HepG2 (cell line): ENCODE data around the gene CHMP1A. TPM values are rescaled to one million over a fixed set of nuclear protein-coding genes. Genes with fewer than 3 reads are reported as not detected.

Experiments
- CBX2 ChIP-seq, 2 experiments: fragments of 200-600 bp in 1 of 2; sonication (generic); formaldehyde crosslinking in 1 of 2; IDR thresholded peaks; 2 replicates each; pipeline versions ENCODE4 v1.7.0 to v1.8.1; 2018 to 2022; ENCODE audit warnings: low read depth in 2 of 2, low read length in 1 of 2, mild to moderate bottlenecking in 1 of 2, missing genetic modification reagents in 1 of 2
- DDIT3 ChIP-seq: sonication (generic); formaldehyde crosslinking; IDR thresholded peaks from 2 replicates; pipeline ENCODE4 v1.4.0; 2020; ENCODE audit warnings: mild to moderate bottlenecking, missing genetic modification reagents
- FOXP1 ChIP-seq, 2 experiments: fragments of 450-650 bp in 1 of 2; IDR thresholded peaks; 2 replicates each; pipeline ENCODE4 v1.6.1; 2017 to 2018; ENCODE audit warnings: antibody characterized with exemption in 1 of 2
- HDAC1 ChIP-seq: sonication (generic); formaldehyde crosslinking; IDR thresholded peaks from 2 replicates; pipeline ENCODE4 v1.5.1; 2020; ENCODE audit warnings: mild to moderate bottlenecking, missing genetic modification reagents
- ISL2 ChIP-seq: sonication (generic); formaldehyde crosslinking; IDR thresholded peaks from 2 replicates; pipeline ENCODE4 v1.5.0; 2020; ENCODE audit warnings: missing genetic modification reagents
- LBX2 ChIP-seq: sonication (generic); formaldehyde crosslinking; IDR thresholded peaks from 2 replicates; pipeline ENCODE4 v1.5.0; 2020; ENCODE audit warnings: missing genetic modification reagents, mild to moderate bottlenecking, borderline replicate concordance
- MTA3 ChIP-seq: sonication (generic); formaldehyde crosslinking; IDR thresholded peaks from 2 replicates; pipeline ENCODE4 v1.4.0; 2020; ENCODE audit warnings: missing genetic modification reagents
- RFX3 ChIP-seq: IDR thresholded peaks from 2 replicates; pipeline ENCODE4 v1.6.1; 2016; ENCODE audit warnings: missing biosample characterization, missing genetic modification reagents
- SNAPC4 ChIP-seq: sonication (generic); formaldehyde crosslinking; IDR thresholded peaks from 2 replicates; pipeline ENCODE4 v1.4.0; 2020; ENCODE audit warnings: mild to moderate bottlenecking, missing genetic modification reagents
- TFDP1 ChIP-seq: IDR thresholded peaks from 2 replicates; pipeline ENCODE4 v1.6.1; 2016; ENCODE audit warnings: missing compliant biosample characterization, missing genetic modification reagents, borderline replicate concordance
- ZFP90 ChIP-seq: sonication (generic); formaldehyde crosslinking; IDR thresholded peaks from 2 replicates; pipeline ENCODE4 v1.8.0; 2022; ENCODE audit warnings: missing genetic modification reagents, mild to moderate bottlenecking, inconsistent platforms, borderline replicate concordance
- ZMYM3 ChIP-seq: sonication (generic); formaldehyde crosslinking; IDR thresholded peaks from 2 replicates; pipeline ENCODE4 v1.5.1; 2020; ENCODE audit warnings: mild to moderate bottlenecking, missing genetic modification reagents
- ZNF138 ChIP-seq: sonication (generic); formaldehyde crosslinking; IDR thresholded peaks from 2 replicates; pipeline ENCODE4 v1.5.0; 2020; ENCODE audit warnings: mild to moderate bottlenecking, low read depth, missing genetic modification reagents
- ZNF18 ChIP-seq: sonication (generic); formaldehyde crosslinking; IDR thresholded peaks from 2 replicates; pipeline ENCODE4 v1.8.0; 2022; ENCODE audit warnings: mild to moderate bottlenecking, missing genetic modification reagents; ENCODE audit not compliant: insufficient replicate concordance
- ZNF256 ChIP-seq: sonication (generic); formaldehyde crosslinking; conservative IDR thresholded peaks from 2 replicates; pipeline ENCODE4 v1.4.0; 2020; ENCODE audit warnings: missing genetic modification reagents
- ZNF343 ChIP-seq: sonication (generic); formaldehyde crosslinking; IDR thresholded peaks from 2 replicates; pipeline ENCODE4 v1.4.0; 2020; ENCODE audit warnings: mild to moderate bottlenecking, missing genetic modification reagents
- ZNF572 ChIP-seq: sonication (generic); formaldehyde crosslinking; IDR thresholded peaks from 2 replicates; pipeline ENCODE4 v1.5.1; 2020; ENCODE audit warnings: mild to moderate bottlenecking, missing genetic modification reagents
- ZNF629 ChIP-seq: sonication (generic); formaldehyde crosslinking; conservative IDR thresholded peaks from 2 replicates; pipeline ENCODE4 v1.5.0; 2020; ENCODE audit warnings: missing genetic modification reagents
- ZNF740 ChIP-seq: sonication (generic); formaldehyde crosslinking; IDR thresholded peaks from 2 replicates; pipeline ENCODE4 v1.4.0; 2020; ENCODE audit warnings: missing genetic modification reagents
- ZSCAN21 ChIP-seq: sonication (generic); formaldehyde crosslinking; IDR thresholded peaks from 2 replicates; pipeline ENCODE4 v1.8.0; 2022; ENCODE audit warnings: mild to moderate bottlenecking, missing genetic modification reagents, moderate library complexity, borderline replicate concordance
- polyA plus RNA-seq, 8 experiments: library from polyadenylated mRNA; depleted of rRNA in 3 of 8; stranded (reverse) in 7 of 8; unstranded in 1 of 8; fragments of >200 nt; fragmentation: Illumina TruSeq in 4 of 8; extraction: Trizol in 4 of 8; gene quantifications; 2 replicates each; pipeline versions ENCODE4 v1.2.1 to v1.2.3, GENCODE V29; 2011 to 2016; ENCODE audit warnings: low read depth in 4 of 8, missing spikeins in 1 of 8, mixed read lengths in 1 of 8; ENCODE audit not compliant: insufficient read depth in 1 of 8
- total RNA-seq, 5 experiments: library from RNA; depleted of rRNA; stranded (reverse); fragments of >200 nt; fragmentation: Illumina TruSeq; extraction: Trizol; gene quantifications; 2 replicates each; pipeline ENCODE4 v1.2.3, GENCODE V29; 2016; ENCODE audit warnings: low read depth in 1 of 5

CHMP1A gene
- total and polyA plus RNA-seq, 2 of the 13 experiments (the other 11 are each of a cell fraction or from before 2014, with no cell fraction given), result 69.4 to 73.3 TPM

GRCh38 chr16:89695086-89695874 is 37.8 kb upstream of the CHMP1A start (continued):
- TF ChIP-seq SNAPC4 (CRISPR knock-in tag) (no peak), ZNF740 (CRISPR knock-in tag) (no peak), HDAC1 (CRISPR knock-in tag) (peak; percentile 17; the same call in 1 of the 2 replicates), FOXP1 (IDR thresholded peaks at IDR 0.05) (no peak), FOXP1 (CRISPR knock-in tag; IDR thresholded peaks at IDR 0.05) (no peak), ZNF138 (CRISPR knock-in tag) (0 out of 2 replicates have a peak, but pooled peaks have one; percentile 59), CBX2 (IDR thresholded peaks at IDR 0.05; ENCODE audit: low read depth, low read length) (no peak), CBX2 (CRISPR knock-in tag; IDR thresholded peaks at IDR 0.05; ENCODE audit: low read depth) (no peak), ZFP90 (CRISPR knock-in tag) (peak; percentile 87), ISL2 (CRISPR knock-in tag) (peak; percentile 5; the same call in 1 of the 2 replicates), ZNF572 (no peak), TFDP1 (CRISPR knock-in tag) (no peak; the same call in 1 of the 2 replicates), ZNF18 (no peak), ZNF629 (no peak), ZSCAN21 (no peak; the same call in 1 of the 2 replicates), ZMYM3 (CRISPR knock-in tag) (peak; percentile 66; the same call in 1 of the 2 replicates), DDIT3 (CRISPR knock-in tag) (no peak), RFX3 (CRISPR knock-in tag) (no peak), ZNF256 (CRISPR knock-in tag) (peak; percentile 82), MTA3 (CRISPR knock-in tag) (no peak), ZNF343 (CRISPR knock-in tag) (no peak), LBX2 (no peak)
